HCT116 (cell line): ENCODE data around the gene PGPEP1. TPM values are rescaled to one million over a fixed set of nuclear protein-coding genes. Genes with fewer than 3 reads are reported as not detected.

Experiments
- ATAC-seq: fragments of 200-7000 bp; cut with Tn5 transposase; 2 replicates; pipeline ENCODE4 v1.9.1; 2020; ENCODE audit warnings: mild to moderate bottlenecking, moderate library complexity
- BruUV-seq: library from RNA; stranded (reverse); fragments of 400-500 nt; replicated peaks from 2 replicates; lab custom pipeline; 2021; lab: Mats Ljungman, UMichigan
- CTCF ChIA-PET: fragments of 300-600 bp; sonication (Branson Sonifier 250); formaldehyde crosslinking; loops from one replicate; lab custom pipeline; 2021; ENCODE audit warnings: antibody characterized with exemption; lab: Charles Lee
- POLR2A ChIA-PET: fragments of 300-600, 350-600 bp; sonication (Branson Sonifier 250); formaldehyde crosslinking; loops from one replicate; lab custom pipeline; 2021; ENCODE audit warnings: antibody characterized with exemption; lab: Charles Lee
- RAD21 ChIA-PET, 2 experiments: fragments of 300-600 bp; sonication (Branson Sonifier 250); formaldehyde crosslinking; loops; one replicate each; lab custom pipeline; 2023; ENCODE audit warnings: low total read pairs in 2 of 2; ENCODE audit not compliant: uncharacterized antibody in 2 of 2, unreplicated experiment in 2 of 2, low non-redundant PET in 1 of 2; lab: Charles Lee
- DNase-seq: peaks from one replicate; pipeline ENCODE4 v3.0.0-alpha.2; 2010; ENCODE audit warnings: low read depth, low spot score
- H2AFZ ChIP-seq: fragments of 200-600 bp; shearing (Covaris generic), sonication (generic); 2 replicates; pipeline ENCODE4 v1.6.1; 2017; ENCODE audit warnings: low read depth, mixed run types, mixed read lengths, antibody characterized with exemption, low read length; ENCODE audit not compliant: poor library complexity, severe bottlenecking
- H3K27ac ChIP-seq: 2 replicates; pipeline ENCODE4 v1.5.1; 2012; ENCODE audit warnings: low read depth, low read length
- H3K27me3 ChIP-seq: fragments of 200-600 bp; sonication (generic); 2 replicates; pipeline ENCODE4 v1.6.1; 2016; ENCODE audit warnings: mixed run types, low read length, mixed read lengths; ENCODE audit not compliant: insufficient read depth
- H3K36me3 ChIP-seq, 2 experiments: fragments of 200-500 bp in 1 of 2; fragments of 200-600 bp in 1 of 2; sonication (Bioruptor generic) in 1 of 2; sonication (generic) in 1 of 2; 2 replicates each; pipeline versions ENCODE4 v1.5.1 to v1.6.1; 2014 to 2016; ENCODE audit warnings: low read length in 2 of 2, inconsistent platforms in 1 of 2, mixed read lengths in 1 of 2, mixed run types in 1 of 2; ENCODE audit not compliant: insufficient read depth in 2 of 2, control insufficient read depth in 1 of 2
- H3K4me1 ChIP-seq, 2 experiments: fragments of 200-600 bp in 1 of 2; sonication (generic) in 1 of 2; 2 replicates each; pipeline versions ENCODE4 v1.5.1 to v1.6.1; 2012 to 2017; ENCODE audit warnings: low read length in 2 of 2, inconsistent platforms in 1 of 2, mild to moderate bottlenecking in 1 of 2, mixed read lengths in 1 of 2, mixed run types in 1 of 2, moderate library complexity in 1 of 2; ENCODE audit not compliant: insufficient read depth in 2 of 2, control insufficient read depth in 1 of 2
- H3K4me2 ChIP-seq: fragments of 200-600 bp; sonication (generic); 2 replicates; pipeline ENCODE4 v1.6.1; 2017; ENCODE audit warnings: mixed run types, low read length, mixed read lengths
- H3K4me3 ChIP-seq, 2 experiments: fragments of 200-600 bp in 1 of 2; sonication (generic) in 1 of 2; replicated peaks in 1 of 2; 2 replicates each; pipeline ENCODE4 v1.5.1; 2011 to 2016; ENCODE audit warnings: low read length in 2 of 2, control low read depth in 1 of 2, low read depth in 1 of 2, mild to moderate bottlenecking in 1 of 2, mixed read lengths in 1 of 2, mixed run types in 1 of 2
- H3K79me2 ChIP-seq: fragments of 200-600 bp; sonication (generic); 2 replicates; pipeline ENCODE4 v1.6.1; 2017; ENCODE audit warnings: mild to moderate bottlenecking, mixed run types, low read length, moderate library complexity, mixed read lengths; ENCODE audit not compliant: insufficient read depth
- H3K9ac ChIP-seq: fragments of 200-600 bp; sonication (generic); 2 replicates; pipeline ENCODE4 v1.6.1; 2016; ENCODE audit warnings: low read length, mixed read lengths
- H3K9me2 ChIP-seq: fragments of 200-600 bp; sonication (generic), shearing (Covaris generic); 2 replicates; pipeline ENCODE4 v1.6.1; 2017; ENCODE audit warnings: mixed run types, mild to moderate bottlenecking, moderate library complexity; ENCODE audit not compliant: insufficient read depth
- H3K9me3 ChIP-seq, 2 experiments: fragments of 200-500 bp in 1 of 2; fragments of 200-600 bp in 1 of 2; sonication (Bioruptor generic) in 1 of 2; sonication (generic) in 1 of 2; 2 replicates each; pipeline ENCODE4 v1.6.1; 2014 to 2017; ENCODE audit warnings: low read length in 2 of 2, mixed read lengths in 2 of 2, inconsistent platforms in 1 of 2, low read depth in 1 of 2, mild to moderate bottlenecking in 1 of 2, mixed run types in 1 of 2, moderate library complexity in 1 of 2; ENCODE audit not compliant: control insufficient read depth in 1 of 2, insufficient read depth in 1 of 2
- H4K20me1 ChIP-seq: fragments of 200-600 bp; sonication (generic), shearing (Covaris generic); 2 replicates; pipeline ENCODE4 v1.6.1; 2017; ENCODE audit warnings: mixed run types, mild to moderate bottlenecking, moderate library complexity; ENCODE audit not compliant: insufficient read depth
- CBX3 ChIP-seq: IDR thresholded peaks from 2 replicates; pipeline ENCODE4 v1.6.1; 2012; ENCODE audit warnings: low read depth
- ELF1 ChIP-seq: IDR thresholded peaks from 2 replicates; pipeline ENCODE4 v1.6.1; 2012; ENCODE audit warnings: low read depth, borderline replicate concordance
- EZH2 ChIP-seq: fragments of 200-600 bp; sonication (generic); IDR thresholded peaks from 2 replicates; pipeline ENCODE4 v1.6.1; 2017; ENCODE audit warnings: antibody characterized with exemption, mixed run types
- EZH2phosphoT487 ChIP-seq: fragments of 200-600 bp; IDR thresholded peaks from 2 replicates; pipeline ENCODE4 v1.6.1; 2018; ENCODE audit warnings: antibody characterized with exemption, borderline replicate concordance
- FOSL1 ChIP-seq: IDR thresholded peaks from 2 replicates; pipeline ENCODE4 v1.6.1; 2012; ENCODE audit warnings: low read depth
- POLR2A ChIP-seq: IDR thresholded peaks from 2 replicates; pipeline ENCODE4 v1.7.0; 2011; ENCODE audit warnings: borderline replicate concordance; ENCODE audit not compliant: insufficient read depth, insufficient read length; ENCODE audit errors: extremely low read depth
- SIN3A ChIP-seq: IDR thresholded peaks from 2 replicates; pipeline ENCODE4 v1.6.1; 2012; ENCODE audit warnings: low read depth
- SP1 ChIP-seq: IDR thresholded peaks from 2 replicates; pipeline ENCODE4 v1.6.1; 2012; ENCODE audit warnings: low read depth
- SRF ChIP-seq: IDR thresholded peaks from 2 replicates; pipeline ENCODE4 v1.6.1; 2012; ENCODE audit warnings: low read depth
- YY1 ChIP-seq: IDR thresholded peaks from 2 replicates; pipeline ENCODE4 v1.6.1; 2011; ENCODE audit warnings: low read length, low read depth, moderate library complexity, mild to moderate bottlenecking; ENCODE audit not compliant: insufficient replicate concordance; ENCODE audit errors: extremely low read depth
- ZFX ChIP-seq: fragments of 450-650 bp; IDR thresholded peaks from 2 replicates; pipeline ENCODE4 v1.6.1; 2017
- intact Hi-C: fragments of 100-400 bp; cut with micrococcal nuclease; formaldehyde crosslinking; loops from 2 replicates; pipeline ENCODE4 v1.10.0; 2022
- total RNA-seq: library from RNA; stranded (reverse); gene quantifications from one replicate; pipeline ENCODE4 v1.2.1, GENCODE V29; 2021; ENCODE audit not compliant: unreplicated experiment
- TF ChIP-seq, protein P1 (sequence below): IDR thresholded peaks from 2 replicates; pipeline ENCODE4 v1.6.1; 2011; ENCODE audit warnings: mild to moderate bottlenecking, low read length, moderate library complexity; ENCODE audit not compliant: insufficient replicate concordance; ENCODE audit errors: extremely low read depth
- TF ChIP-seq, protein P2 (sequence below): IDR thresholded peaks from 2 replicates; pipeline ENCODE4 v1.6.1; 2012; ENCODE audit warnings: low read depth

The PGPEP1 gene
- total RNA-seq, 1 experiment from 2014 or later = 30.9 TPM

DNA sequence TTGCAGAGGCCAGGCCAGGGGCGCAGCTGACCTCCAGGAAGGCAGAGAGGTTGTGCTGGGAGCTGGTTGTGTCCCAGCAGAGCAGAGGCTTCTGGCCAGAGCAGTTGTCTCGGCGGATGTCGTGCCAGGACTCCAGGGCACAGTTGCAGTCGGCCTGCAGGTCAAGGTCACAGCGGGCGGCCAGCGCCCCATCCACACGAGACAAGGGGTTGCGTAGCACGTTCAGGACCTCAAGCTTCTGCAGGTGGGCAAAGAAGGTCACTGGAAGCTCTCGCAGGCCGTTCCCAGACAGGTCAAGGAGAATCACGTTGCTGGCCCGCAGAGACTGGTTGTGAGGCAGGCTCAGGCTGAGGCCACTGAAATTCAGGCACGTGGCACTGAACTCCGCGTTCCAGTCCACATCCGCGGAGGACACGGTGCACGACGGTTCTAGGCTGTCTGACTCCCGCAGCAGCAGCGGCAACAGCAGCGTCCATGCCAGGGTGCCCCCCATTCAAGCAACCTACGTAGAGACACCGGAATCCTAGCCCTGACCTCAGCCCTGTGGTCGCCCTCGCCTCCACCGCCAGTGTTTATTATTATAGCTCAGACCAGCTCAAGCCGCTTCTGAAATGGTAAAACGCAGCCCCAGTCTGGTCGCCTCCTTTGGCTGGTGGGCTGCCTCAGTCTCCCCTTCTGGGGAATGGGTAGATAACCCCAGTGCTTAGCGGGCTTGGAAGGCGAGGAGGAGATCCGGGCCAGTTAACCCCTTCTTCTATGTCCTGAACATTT, 56.3 kb downstream of the PGPEP1 start:
- peaks cover 5 to 21% of the 10 kb centered on the region in 2 experiments for H3K4me1 ChIP-seq
- no peak overlapping the region for H3K27ac ChIP-seq
- H4K20me1 ChIP-seq = no peaks in the 10 kb centered on the region
- intact Hi-C loops = no loop called here
- no peaks in the 10 kb centered on the region for H3K36me3 ChIP-seq
- H3K9me2 ChIP-seq = no peaks in the 10 kb centered on the region
- DNase-seq = no peak
- no peak overlapping the region for H2AFZ ChIP-seq
- H3K9me3 ChIP-seq = no peaks in the 10 kb centered on the region
- BruUV-seq = no TSS peak
- H3K4me2 ChIP-seq = no peak overlapping the region
- ChIA-PET POLR2A (no interaction called here), CTCF (no interaction called here), RAD21 (no interaction called here)
- H3K4me3 ChIP-seq = no peak overlapping the region
- no peaks in the 10 kb centered on the region for H3K79me2 ChIP-seq
- no peak for TF ChIP-seq SRF
- no peak for TF ChIP-seq FOSL1
- no peak for ATAC-seq
- H3K27me3 ChIP-seq = no peaks in the 10 kb centered on the region
- no peak overlapping the region for H3K9ac ChIP-seq

DNA sequence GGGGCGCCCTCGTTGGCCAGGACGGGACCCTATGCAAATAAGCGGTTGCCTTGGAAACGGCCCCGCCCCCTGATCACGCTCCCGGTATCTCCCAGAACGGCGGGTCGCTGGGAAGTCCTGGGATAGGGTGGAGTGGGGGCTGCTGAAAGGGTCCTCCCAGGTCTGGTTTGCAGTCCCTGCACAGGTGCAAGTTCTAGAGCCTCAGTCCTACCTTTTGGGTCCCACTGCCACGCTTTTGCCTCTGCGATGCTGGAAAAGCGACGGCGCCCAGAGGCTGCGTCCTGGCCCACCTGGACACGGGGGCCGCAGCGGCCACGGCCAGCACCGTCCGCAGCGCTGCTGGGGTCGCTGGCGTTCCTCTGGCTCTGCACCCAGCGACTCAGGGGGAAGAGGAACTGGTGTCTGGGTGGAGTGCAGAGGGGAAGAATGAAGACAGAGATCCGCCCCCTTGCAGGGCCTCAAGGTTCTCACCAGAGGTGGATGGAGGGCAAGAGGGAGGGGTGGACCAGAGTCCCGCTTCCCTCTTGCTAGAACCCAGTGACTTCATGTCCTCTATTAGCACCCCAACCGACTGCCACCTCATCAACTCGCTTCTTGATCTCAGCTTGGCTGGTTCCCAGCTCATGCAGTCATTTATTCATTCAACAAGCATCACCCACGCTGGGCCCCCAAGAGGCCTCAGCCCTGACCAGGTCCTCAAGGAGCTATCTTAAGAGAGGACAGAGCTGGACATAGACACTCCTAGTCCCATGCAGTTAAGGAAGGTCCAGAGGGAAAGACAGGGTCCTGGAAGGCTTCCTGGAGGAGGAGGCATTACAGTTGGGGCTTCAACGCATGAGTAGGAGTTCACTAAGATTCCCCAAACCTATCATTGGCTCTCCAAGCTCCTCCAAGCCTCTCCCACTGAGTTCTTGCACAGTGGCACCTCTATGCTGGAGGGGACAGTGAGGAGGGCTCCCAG, 57.1 kb downstream of the PGPEP1 start, which contains the start of gene LRRC25:
TSS of gene LRRC25 (minus strand) at position 381 of the 961 bp plus-strand sequence. CDS start 659 bp downstream, outside the sequence.
- no TSS peak for BruUV-seq
- Histone ChIP-seq H3K79me2 (no peaks in the 10 kb centered on the region), H3K27ac (no peak within 1 kb of the TSS), H3K36me3 (no peaks in the 10 kb centered on the region), H3K9ac (no peak within 1 kb of the TSS), H3K4me2 (no peak within 1 kb of the TSS), H4K20me1 (no peaks in the 10 kb centered on the region), H3K9me2 (no peaks in the 10 kb centered on the region), H3K4me1 (peaks cover 9 to 22% of the 10 kb centered on the region in 2 experiments), H3K27me3 (no peaks in the 10 kb centered on the region), H3K9me3 (no peaks in the 10 kb centered on the region), H2AFZ (no peak within 1 kb of the TSS), H3K4me3 (no peak within 1 kb of the TSS)
- intact Hi-C loops = no loop called here
- ChIA-PET CTCF (no interaction called here), POLR2A (interaction anchor here (1.0 kb wide), 1 partner anchor 12 kb away, joined by 4 read pairs; the partner anchor contains the start of gene GDF15), RAD21 (no interaction called here)
- no peak for DNase-seq
- ATAC-seq = no peak
- TF ChIP-seq, protein P1, sequence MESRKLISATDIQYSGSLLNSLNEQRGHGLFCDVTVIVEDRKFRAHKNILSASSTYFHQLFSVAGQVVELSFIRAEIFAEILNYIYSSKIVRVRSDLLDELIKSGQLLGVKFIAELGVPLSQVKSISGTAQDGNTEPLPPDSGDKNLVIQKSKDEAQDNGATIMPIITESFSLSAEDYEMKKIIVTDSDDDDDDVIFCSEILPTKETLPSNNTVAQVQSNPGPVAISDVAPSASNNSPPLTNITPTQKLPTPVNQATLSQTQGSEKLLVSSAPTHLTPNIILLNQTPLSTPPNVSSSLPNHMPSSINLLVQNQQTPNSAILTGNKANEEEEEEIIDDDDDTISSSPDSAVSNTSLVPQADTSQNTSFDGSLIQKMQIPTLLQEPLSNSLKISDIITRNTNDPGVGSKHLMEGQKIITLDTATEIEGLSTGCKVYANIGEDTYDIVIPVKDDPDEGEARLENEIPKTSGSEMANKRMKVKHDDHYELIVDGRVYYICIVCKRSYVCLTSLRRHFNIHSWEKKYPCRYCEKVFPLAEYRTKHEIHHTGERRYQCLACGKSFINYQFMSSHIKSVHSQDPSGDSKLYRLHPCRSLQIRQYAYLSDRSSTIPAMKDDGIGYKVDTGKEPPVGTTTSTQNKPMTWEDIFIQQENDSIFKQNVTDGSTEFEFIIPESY = no peak
- TF ChIP-seq SIN3A (no peak), SP1 (no peak), POLR2A (no peak), CBX3 (no peak), ELF1 (no peak), YY1 (no peak), EZH2 (no peak), ZFX (no peak), EZH2phosphoT487 (no peak)
- TF ChIP-seq, protein P2, sequence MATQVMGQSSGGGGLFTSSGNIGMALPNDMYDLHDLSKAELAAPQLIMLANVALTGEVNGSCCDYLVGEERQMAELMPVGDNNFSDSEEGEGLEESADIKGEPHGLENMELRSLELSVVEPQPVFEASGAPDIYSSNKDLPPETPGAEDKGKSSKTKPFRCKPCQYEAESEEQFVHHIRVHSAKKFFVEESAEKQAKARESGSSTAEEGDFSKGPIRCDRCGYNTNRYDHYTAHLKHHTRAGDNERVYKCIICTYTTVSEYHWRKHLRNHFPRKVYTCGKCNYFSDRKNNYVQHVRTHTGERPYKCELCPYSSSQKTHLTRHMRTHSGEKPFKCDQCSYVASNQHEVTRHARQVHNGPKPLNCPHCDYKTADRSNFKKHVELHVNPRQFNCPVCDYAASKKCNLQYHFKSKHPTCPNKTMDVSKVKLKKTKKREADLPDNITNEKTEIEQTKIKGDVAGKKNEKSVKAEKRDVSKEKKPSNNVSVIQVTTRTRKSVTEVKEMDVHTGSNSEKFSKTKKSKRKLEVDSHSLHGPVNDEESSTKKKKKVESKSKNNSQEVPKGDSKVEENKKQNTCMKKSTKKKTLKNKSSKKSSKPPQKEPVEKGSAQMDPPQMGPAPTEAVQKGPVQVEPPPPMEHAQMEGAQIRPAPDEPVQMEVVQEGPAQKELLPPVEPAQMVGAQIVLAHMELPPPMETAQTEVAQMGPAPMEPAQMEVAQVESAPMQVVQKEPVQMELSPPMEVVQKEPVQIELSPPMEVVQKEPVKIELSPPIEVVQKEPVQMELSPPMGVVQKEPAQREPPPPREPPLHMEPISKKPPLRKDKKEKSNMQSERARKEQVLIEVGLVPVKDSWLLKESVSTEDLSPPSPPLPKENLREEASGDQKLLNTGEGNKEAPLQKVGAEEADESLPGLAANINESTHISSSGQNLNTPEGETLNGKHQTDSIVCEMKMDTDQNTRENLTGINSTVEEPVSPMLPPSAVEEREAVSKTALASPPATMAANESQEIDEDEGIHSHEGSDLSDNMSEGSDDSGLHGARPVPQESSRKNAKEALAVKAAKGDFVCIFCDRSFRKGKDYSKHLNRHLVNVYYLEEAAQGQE = no peak
